Putamen (tissue), 1 donor: Measurements from ENCODE around the gene TESK2.

ENCODE experiments used
- DNase-seq: peaks from one replicate; pipeline ENCODE4 v3.0.0-alpha.2; 2016; ENCODE audit warnings: low spot score

Gene TESK2

DNA sequence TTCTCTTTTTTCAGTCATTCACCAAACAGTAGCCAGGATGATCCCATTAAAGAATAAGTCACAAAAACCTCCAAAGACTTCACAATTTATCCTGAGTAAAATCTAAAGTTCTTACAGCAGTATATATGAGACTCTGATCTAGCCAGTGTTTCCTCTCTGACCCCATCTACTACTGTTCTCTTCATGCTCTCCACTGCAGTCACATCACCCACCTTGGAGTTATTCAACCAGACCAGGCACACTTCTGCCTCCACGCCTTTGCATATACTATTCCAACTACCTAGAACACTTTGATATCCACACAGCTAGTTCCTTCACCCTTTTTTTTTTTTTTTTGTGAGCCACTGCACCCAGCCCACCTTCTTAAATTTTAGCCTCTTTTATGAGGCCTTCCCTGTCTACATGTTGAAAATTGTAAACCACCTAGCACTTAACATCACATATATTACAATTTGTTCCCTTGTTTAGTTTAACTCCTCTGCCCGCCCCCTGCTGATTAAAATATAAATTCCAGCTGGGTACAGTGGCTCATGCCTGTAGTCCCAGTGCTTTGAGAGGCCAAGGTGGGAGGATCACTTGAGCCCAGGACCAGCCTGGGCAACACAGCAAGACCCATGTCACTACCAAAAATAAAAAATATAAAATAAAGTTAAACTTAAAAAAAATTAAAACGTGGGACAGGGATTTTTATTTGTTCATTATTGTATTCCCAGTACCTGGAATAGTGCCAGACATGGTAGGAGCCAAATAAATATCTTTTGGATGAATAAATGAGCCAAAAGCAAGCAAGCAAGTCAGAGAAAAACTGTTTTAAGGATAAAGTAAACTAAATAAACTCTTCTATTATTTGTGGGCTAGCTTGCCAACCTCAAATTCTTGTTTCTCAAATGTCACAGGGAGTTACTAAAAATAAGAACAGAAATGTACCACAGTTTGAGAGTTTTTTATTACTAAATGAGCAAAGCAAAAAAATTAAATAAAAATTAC, 115.6 kb downstream of the TESK2 start:
- DNase-seq: no peak

DNA sequence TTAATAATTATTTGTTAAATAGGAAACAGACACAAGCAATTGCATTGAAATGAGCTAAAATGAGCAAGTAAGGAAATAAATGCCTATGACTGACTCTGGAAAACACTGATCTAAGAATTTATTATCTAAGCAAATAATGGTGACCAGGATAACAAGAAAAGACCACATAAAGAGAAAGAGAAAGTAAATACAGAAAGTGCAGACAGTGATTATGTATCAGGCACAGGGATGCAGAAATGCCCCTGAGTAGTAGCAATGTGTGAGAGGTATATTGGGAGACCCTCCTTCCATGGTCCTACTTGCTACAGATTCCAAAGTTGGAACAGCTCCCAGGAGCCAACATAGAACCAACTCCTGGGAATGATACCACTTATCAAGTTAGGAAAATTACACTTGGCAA, 117.4 kb downstream of the TESK2 start:
- DNase-seq: no peak

DNA sequence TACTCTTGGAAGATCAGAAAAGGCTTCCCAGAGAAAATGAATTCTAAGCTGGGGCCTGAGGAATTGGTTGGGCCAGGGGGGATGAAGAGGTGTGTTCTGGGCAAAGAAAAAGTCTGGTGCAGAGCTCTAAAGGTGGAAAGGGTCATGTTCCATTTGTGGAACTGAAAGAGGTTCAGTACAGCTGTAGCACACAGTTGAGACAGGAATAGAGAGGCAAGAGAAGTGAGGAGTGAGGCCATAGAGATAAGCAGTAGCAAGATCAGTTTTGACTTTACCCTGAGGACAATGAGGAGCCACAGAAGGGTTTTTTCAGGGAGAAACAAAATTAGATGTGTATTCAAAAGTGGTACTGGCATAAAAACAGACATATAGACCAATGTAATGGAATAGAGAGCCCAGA, 120.4 kb downstream of the TESK2 start:
- DNase-seq: no peak

DNA sequence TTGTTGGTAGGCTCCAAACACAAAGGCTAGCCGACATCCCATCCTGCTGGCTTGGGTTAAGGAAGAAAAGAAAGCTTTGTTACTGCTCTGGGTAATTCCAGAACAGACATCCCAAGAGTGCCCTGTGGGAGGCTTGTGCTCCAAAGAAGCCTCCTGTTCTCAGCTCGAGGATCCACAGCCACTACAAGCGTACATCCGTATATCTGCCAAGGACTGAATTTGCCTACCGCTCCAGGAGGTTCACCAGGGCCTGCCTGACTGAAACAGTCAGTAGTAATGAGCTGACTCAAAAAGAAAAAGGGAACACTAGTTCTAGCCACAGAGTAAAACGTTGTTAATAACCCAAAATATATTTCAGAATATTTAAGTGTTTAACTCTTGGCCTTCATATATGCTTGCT, 125.9 kb downstream of the TESK2 start:
- peak; percentile 29 for DNase-seq

DNA sequence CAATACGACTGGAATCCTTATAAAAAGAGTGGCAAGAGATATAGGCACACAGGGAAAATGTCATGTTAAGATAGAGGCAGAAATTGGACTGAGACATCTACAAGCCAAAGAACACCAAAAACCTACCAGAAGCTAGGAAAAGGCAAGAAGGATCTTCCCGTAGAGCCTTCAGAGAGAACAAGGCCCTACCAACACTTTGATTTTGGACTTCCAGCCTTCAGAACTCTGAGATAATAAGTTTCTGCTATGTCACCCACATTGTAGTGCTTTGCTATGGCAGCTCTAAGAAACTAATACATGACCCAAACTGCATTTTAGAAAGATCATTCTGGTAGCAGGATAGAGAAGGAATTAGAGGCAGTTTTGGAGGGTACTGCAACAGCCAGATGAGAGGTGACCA, 126.7 kb downstream of the TESK2 start:
- no peak for DNase-seq

DNA sequence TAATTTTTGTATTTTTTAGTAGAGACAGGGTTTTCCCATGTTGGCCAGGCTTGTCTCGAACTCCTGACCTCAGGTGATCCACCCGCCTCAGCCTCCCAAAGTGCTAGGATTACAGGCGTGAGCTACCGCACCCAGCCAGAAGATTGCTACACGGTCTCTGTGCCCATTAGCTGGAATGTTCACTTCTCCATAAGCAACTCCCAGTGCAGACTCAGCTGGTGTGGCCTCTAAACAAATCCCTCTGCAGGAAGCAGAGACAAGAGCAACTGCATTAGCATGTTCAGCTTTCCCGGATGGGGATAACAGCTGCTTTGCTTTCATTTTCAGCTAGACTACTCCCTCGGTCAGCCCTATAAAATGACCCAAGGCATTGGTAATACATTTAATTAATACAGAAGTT, 130.0 kb downstream of the TESK2 start:
- DNase-seq: peak; percentile 29

DNA sequence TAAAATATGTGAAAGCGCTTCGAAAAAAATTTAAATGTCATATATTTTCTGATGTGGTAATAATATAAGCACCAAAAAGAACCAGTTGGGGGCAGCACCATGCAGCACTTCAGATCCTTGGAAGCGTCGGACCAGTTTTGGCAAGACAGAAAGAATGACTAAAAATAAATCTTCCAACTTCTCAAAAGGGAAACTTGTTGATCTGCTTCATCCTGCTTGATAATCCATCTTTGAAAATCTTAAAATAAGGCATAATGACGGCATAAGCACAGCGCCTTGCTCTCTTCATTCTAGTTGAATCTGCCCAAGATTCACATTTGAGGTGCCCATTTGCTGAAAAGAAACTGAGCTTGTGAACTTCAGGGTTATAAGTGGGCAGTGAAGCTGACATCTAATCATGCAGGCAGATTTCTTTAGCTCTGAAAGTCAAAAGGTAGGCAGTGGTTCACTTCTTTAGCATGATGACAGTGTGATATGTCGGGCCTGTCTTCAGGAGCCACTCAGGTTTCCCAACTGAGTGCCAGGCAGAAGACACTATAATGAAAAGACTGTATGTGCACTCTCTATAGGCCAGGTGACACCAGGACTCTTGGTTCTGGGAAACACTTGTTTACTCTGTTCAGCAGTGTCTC, 131.0 kb downstream of the TESK2 start:
- peak; percentile 74 for DNase-seq

DNA sequence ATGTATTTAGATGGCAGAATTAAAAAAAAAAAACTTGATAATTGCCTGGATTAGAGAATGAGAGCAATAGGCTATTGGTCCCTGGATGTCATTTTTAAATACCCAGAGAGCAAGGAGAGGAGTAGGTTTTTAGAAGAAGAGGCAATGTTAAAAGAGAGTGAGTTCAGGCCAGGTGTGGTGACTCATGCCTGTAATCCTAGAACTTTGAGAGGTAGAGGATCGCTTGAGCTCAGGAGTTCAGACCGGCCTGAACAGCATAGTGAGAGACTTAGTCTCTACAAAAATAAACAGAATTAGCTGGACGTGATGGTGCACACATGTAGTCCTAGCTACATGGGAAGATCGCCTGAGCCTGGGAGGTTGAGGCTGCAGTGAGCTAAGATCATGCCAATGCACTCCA, 134.8 kb downstream of the TESK2 start:
- DNase-seq: no peak

DNA sequence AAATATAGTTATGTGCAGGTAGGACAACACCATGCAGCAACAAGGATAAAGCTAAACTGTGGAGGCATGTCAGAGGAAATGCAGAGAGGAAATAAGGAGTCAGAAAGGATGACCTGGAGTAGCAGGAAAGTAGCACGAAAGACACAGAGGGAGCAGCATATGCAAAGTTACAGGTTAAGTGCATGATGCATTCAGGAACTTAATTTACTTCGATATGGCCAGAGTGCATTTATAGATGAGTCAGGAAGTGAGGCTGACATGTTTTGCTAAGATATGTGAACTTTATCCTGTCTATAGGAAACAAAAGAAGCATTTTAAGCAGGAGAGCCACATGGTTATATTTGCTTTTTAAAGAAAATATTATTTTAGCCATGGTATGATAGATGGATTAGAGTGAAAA, 135.3 kb downstream of the TESK2 start:
- no peak for DNase-seq

DNA sequence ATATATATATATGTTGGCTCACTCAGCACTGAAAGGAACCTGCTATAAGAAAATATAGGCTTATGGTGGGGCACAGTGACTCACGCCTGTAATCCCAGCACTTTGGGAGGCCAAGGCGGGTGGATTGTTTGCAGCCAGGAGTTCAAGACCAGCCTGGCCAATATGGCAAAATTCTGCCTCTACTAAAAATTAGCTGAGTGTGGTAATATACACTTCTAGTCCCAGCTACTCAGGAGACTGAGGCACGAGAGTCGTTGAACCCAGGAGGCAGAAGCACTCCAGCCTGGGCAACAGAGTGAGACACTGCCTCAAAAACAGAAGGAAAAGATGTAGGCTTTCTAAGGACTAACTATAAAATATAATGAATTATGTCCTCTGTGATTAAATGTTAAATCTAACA, 136.1 kb downstream of the TESK2 start:
- DNase-seq: no peak

DNA sequence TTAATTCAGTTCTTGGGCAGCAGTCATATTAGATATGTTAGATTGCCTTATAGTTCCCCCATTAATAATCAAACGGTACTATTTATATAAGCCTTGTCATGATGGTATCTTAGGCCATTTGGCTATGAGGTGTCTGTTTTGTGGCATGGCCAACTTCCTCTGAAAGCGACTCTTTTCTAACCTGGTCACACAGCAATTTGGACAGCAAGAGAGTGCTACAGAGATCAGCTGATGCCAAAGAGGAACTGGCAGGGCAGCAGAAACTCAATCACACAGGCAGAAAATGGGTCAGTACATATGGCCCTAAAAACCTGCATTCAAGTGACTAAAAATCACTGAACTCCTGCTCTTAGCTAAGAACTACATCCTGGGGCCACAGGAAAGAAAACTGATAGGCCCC, 137.3 kb downstream of the TESK2 start:
- peak; percentile 32 for DNase-seq

DNA sequence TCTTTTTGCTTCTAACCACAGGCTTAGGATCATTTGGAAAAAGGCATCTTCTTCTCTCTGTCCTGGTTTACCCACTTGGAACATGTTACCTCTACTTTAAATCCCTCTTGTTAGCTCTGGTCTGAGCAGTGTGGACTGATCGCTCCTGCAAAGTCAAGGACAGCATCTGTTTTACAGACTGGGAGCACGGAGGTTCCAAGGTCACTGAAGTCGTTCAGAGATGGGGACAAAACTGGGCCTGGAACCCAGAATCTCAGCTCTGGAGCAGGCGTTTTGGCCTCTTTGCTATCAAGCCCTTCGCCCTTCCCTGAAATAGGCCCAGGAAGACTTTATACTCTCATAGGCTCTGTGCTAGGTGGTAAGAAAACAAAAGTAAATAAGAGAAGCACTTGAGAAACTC, 139.5 kb downstream of the TESK2 start:
- DNase-seq: no peak

DNA sequence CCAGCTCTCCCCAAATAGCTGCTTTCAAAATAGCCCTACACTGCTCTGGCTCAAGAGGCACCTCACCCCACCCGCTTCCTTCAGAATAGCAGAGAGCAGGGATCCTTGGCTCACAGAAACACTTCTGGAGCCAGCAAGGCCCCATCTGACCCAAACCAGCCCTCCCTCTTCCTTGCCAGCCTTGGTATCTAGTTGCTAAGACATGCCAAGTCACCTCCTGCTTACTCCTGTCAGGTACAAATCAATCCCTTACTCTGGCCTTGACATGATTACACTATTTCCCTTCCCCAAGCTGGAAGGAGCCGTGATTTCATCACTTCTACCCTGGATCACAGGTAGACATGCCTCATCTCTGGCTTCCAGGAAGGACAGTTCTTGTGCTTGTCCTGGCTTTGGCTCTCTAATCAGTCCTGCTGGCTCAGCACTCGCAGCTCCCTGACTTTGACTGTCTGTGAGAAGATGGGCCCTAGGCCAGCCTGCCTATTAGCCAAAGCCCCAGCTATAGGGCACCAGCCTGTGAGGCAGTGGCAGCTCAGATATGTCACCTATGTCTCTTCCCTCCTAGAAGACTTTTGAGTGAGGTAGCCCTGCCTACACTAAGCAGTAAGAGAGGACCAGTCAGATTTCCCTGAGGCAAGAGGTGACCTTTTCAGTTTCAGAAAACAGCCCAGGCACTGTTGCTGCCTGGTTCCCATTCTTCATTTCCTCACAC, 141.8 kb downstream of the TESK2 start:
- no peak for DNase-seq

DNA sequence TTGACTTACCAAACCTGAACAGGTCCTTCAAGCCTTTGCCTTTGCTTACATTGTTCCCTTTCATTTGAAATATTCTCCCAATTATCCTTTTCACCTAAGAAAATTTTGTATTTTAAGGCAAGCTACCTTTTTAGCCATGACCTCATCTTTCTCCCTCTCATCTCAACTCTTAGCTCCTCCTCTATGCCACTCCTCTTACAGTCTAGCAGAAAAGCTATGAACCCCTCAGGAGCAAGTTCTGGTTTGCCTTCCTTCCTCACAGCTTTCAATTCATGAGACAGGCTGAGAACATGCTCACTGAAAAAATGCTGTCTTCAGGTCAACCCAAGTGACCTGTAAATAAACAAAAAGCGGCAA, 142.4 kb downstream of the TESK2 start:
- DNase-seq: no peak

DNA sequence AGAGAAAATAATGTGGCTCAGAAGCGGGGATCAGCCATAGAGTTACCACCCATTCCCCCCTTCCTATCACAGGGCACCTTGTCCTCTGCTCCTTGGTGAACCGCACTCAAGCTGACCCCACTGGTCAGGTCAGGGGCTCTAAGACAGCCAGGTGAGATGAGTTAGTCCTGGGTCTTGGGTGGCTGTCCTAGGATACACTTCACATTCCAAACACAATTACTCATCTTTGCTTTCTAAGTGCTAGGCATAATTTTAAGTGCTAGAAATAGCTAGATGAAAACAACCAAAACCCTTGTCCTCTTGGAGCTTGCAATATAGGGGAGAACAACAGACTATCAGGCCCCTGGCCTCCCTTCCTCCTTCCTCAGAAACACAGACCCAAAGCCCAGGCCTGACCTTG, 142.9 kb downstream of the TESK2 start:
- DNase-seq: no peak

DNA sequence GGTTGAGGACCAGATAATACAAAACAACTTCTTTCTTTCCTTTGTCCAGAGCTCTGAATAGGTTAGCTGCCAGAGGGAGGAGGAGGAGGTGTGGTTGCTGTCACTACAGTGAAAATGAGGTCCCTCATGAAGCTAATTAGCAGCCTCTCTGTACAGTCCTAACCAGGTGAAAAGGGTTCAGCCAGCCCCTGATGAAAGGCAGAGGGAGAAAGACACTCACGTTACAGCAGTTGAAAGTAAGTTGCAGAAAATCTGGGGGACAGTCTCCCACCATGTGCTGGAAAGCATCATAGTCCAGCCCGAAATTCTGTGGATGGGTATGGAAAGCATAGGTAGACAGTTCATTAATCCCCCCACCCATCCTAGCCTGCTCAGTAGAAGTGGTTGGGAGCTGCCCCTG, 144.5 kb downstream of the TESK2 start:
- DNase-seq: no peak

DNA sequence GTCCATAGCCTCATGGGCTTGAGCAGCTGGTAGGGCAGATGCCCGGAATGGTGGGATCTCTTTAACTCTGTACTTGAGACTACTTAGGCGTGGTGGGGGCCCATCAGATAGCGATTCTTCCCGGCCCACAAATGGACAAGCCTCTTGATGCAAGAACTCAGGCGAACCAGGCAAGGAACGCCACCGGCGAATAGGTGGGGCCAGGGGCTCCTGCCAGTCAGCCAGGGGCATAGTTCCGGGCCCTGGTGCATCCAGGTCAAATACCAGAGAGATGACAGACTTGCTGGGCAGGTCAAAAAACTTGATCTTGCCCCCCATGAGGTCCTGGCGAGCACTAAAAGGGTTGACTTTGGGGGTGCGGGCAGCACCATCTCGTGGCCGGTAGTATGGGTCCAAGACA, 145.9 kb downstream of the TESK2 start:
- DNase-seq: no peak

DNA sequence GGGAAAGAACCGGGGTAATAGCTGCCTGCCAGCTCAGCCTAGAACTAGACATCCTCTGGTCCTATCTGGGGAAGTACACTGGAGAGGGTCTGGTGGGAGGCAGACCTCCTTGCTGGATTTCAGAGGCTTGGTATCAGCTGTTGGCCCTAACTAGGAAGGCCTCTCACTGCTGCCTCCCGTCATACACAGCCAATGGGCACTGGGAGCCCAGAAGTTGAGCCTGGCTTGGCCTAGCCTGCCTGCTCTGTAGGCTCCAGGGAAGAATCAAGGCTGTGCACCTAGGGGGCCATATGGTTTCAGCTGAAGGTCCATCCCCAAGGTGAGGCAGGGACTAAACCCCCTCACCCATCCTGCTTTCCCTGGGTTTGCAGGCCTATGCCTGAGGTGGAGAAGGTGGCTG, 146.5 kb downstream of the TESK2 start:
- no peak for DNase-seq

DNA sequence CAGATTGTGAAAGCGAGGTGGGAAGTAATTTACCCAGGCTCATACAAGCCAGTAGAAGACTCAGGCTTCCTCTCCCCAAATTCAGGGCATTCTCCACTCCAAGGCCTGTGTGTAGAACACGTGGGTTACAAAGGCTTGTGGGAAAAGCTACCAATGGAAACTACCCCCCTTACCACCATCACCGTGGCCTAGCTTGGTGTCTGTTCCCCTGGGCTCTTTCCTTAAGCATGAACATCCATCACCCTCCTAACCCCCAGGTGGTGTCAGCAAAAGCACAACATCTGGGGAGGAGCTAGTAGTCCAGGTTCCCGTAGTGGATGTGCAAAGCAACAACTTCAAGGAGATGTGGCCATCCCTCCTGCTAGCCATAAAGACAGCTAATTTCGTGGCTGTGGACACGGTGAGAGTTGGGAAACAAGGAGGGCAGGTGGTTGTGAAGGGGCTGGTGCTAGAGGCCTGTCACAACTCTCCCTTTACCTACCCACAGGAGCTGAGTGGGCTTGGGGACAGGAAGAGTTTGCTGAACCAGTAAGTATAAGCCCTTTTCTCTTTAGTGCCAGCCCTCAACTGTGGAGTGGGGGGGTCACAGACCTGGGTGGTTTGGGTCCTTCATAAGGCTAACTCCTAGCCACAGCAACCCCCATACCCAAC, 150.0 kb downstream of the TESK2 start:
- DNase-seq: no peak

DNA sequence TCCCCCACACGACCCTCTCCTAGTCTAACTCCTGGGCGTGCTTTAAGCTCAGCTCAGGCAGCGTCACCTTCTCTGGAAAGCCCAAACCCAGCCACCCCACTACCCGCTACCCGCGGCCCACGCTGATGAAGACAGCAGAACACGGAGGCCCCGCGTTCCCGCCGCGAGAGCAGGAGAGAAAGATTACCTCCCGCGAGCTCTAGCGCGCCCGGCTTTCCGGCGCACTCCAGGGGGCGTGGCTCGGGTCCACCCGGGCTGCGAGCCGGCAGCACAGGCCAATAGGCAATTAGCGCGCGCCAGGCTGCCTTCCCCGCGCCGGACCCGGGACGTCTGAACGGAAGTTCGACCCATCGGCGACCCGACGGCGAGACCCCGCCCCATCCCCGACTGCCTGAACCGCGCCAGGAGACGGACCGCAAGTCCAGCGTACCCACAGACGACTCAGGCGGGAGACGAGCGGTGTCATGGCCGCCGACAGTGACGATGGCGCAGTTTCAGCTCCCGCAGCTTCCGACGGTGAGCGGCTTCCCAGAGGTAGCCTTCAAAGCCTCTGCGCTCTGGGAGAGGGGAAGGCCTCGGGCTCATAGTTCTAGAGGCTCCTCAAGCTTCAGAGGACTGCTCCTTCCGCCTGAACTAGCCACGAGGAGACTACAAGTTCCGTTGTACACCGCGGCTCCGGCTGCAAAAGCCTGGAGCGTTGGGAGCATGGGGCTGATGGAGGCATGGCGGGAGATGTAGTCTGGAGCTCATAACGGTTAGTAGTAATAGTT, 151.0 kb downstream of the TESK2 start, which contains the start of the genes MUTYH and TOE1:
Gene MUTYH, minus strand, starts transcription at position 652 of the 770 bp plus-strand sequence. CDS start 5,935 bp downstream, outside the sequence.
Gene TOE1, plus strand, starts transcription at position 382 of the 770 bp plus-strand sequence. Its CDS starts 83 bp downstream, at position 465.
- peak; percentile 90 for DNase-seq

DNA sequence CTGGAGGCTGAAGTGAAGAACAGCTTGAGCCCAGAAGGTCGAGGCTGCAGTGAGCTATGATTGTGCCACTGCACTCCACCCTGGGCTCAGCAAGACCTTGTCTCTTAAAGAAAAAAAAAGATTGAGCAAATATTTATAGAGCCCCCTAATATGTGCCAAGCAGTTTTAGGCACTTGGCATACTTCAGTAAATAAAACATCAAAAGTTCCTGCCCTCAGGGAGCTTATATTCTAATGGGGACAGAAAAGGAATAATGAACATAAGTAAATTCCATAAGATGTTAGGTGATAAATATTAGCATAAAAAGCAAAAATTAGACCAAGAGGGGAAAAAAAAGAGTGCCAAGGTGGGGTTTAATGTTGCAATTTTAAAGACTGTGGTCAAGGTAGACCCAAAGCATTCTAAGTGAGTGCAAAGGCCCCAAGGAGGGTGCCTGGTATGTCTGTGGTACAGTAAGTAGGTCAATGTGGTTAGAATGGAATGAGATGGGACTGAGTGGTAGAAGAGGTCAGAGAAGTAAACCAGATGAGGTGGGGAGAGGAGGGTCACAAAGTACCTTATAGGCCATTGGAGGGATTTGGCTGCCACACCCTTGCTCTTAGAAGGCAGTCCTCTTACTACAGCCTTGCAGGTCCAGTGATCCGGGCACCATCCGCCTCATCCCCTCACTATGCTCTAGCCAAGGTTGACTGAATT, 153.2 kb downstream of the TESK2 start:
- no peak for DNase-seq
